Ureter (tissue), 1 donor: ENCODE results near the gene RNFT2. TPM values are rescaled to one million over a fixed set of nuclear protein-coding genes. Genes with fewer than 3 reads are reported as not detected.
A peak's percentile ranks its signal among the peaks of the same experiment; 100 is the strongest.

Source experiments
- DNase-seq: peaks from one replicate; pipeline ENCODE4 v3.0.0-alpha.2; 2020; ENCODE audit warnings: low spot score
- total RNA-seq: library from RNA; stranded (reverse); gene quantifications from one replicate; pipeline ENCODE4 v1.2.4, GENCODE V29; 2023
- donor health status: DM: yes; HTN: yes; CAD: no.

RNFT2 gene
- total RNA-seq = 7.2 TPM

- peak; percentile 100 for DNase-seq
Measured at GRCh38 chr12:116737774-116738657, at the start of gene RNFT2, which contains the start of gene SPRING1. RNFT2 (plus strand) TSS chr12:116738315; CDS start chr12:116740498, 2,183 bp downstream. SPRING1 (minus strand) TSS chr12:116738069; CDS start chr12:116737900, 169 bp downstream.

GRCh38 chr12:116689521-116689920 lies 48.6 kb upstream of the RNFT2 start:
- DNase-seq = no peak

DNA sequence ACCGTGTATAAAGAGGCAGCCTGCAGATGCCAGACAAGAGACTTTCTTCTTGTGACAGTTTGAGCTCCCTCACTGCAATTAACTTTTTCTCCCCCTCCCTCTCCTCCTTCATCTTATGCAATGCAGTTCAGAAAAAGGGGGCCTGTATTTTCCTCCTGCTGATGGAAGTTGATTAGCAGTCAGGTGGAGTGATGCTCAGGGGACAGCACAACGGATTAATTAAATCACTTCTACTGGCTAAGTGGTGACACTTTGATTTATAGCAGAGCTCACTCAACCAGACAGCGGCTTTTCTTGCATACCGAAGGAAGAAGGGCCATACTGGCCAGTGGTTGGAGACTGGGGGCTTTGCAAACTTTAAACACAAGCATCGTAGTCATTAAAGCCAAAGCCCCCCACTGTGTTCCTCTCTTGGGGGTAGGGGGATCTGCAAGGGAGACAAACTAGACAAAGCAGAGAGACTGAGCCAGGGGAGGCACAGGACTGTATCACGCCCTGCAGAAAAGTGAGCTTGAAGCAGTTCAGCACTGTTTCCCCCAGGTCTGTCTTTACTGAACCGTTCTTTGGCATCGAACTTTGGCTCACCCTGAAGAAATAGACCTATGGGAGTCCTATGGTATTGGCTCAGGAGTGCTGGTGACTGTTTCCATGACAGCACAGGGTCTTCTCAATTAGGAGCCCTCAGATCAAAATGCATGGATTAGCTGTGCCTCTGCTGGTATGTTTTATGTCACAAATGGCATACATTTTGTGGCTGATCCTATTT lies 48.0 kb upstream of the RNFT2 start:
- DNase-seq = no peak

DNA sequence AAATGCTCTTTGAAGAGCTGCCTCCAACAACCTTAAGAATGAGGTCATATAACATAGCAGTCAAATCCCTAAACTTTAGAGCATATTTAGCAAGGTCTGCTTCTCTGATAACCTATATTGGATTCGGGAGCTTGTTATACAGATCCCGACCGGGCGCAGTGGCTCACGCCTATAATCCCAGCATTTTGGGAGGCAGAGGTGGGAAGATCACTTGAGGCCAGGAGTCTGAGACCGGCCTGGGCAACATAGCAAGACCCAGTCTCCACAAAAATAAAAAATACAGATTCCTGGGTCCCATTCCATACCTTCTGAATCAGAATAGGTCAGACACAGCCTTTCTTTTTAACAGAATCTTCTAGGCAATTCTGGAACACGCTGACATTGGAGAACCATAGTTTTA lies 46.9 kb upstream of the RNFT2 start:
- no peak for DNase-seq

- no peak for DNase-seq
Measured at GRCh38 chr12:116691636-116692035, 46.5 kb upstream of the RNFT2 start.

- DNase-seq = no peak
Measured at GRCh38 chr12:116692605-116693004, 45.5 kb upstream of the RNFT2 start.

DNA sequence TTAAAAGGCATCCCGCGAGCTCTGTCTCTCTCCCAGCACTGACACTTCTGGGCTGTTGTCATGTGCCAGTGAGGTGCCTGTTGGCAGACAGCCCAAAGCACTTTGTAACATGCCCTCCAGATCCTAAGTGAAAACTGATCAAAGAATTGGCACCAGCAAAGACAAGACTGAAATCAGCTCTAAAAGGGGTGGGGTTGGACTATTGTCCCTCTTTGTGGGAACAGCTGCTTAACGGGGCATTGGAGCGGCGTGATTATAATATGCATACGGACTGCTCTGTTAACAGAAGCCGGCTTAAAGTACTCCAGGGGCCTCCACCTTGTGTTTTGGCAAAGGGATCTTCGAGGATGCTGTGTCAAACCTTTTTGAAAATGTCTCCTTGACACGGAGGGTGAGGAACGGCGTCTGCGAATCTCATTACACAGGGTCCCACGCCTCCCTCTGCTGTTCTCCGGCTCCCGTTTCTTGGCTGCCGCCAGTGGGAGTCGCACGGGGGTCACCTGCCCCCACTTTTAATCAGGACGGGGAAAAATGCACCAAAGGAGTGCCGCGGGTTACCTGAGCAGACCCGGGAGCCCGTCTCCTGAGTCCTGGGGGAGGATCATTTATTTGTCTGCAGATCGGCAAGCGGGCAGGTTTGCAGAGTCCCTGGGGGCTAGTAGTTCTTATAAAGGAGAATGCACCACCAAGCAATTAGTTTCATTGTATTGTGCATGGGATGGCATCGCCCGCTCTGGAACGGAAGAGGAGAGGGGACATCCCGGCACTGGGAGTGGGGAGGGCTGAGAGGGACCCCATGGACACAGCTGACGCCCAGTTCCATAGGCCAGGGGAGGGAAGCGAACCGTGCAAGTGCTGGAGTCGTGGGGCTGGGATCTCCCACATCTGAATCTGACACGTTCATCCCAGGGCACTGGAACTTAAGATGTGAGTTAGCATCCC lies 44.6 kb upstream of the RNFT2 start:
- DNase-seq = no peak

DNA sequence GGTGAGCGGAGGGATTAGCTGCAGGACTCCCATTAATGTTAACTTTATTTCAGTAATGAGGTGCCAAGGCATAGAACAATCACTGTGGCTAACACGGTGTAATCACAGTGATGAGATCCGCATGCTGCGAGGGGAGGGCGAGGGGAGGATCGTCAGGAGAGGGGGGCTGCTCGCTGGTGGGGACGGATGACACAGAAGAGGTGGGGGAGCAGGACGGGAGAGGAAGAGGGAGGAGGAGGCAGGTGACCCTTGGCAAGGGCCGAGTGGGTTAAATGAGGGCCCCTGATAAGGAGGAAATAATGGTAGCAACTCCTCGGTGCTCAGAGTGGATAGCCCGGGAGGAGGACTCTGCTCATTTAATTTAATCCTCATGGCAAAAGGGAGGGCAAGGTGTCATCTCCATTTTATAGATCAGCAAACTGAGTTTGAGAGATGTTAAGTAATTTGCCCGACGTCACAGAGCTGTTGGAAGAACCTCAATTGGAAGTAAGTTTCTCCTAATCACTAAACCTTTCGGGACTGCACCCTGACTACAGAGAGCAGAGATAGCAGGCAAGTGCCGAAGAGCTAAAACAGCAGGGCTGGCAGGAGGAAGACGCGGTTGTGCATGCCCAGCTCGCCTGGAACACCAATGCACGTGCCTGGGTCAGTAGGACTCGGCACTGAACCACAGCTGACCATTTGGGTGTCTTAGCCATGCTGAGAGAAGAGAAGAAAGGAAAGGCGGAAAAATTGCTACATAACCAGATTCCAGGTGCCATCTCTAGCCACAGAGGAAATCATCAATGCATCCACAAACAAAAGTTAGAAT lies 43.3 kb upstream of the RNFT2 start:
- DNase-seq = no peak

DNA sequence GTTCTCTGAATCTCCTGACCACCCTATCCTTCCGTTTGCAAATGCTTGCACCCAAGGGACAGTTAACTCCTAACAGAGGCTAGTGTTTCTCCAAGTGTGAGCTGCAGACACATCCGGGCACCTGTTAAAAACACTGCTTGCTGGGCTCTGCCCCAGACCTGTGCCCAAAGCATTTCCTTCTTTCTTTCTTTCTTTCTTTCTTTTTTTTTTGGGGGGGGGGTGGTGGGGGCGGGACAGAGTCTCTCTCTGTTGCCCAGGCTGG lies 42.7 kb upstream of the RNFT2 start:
- DNase-seq = no peak

DNA sequence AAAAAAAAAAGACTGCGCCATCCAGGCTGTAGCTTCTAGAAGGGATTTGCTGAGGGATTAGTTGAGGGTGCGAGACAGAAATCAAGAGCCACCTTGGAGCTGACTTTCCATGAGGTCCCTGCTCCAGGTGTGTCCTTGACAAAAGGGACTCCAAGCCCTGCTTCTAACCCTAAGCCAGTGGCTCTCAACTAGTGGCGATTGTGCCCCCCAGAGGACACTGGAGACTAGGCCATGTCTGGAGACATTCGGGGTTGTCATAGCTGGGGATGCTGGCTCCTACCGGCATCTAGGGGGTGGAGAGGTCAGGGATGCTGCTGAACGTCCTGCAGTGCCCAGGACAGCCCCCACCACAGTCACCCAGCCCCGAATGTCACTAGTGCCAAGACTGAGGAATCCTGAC lies 40.8 kb upstream of the RNFT2 start:
- DNase-seq = no peak

DNA sequence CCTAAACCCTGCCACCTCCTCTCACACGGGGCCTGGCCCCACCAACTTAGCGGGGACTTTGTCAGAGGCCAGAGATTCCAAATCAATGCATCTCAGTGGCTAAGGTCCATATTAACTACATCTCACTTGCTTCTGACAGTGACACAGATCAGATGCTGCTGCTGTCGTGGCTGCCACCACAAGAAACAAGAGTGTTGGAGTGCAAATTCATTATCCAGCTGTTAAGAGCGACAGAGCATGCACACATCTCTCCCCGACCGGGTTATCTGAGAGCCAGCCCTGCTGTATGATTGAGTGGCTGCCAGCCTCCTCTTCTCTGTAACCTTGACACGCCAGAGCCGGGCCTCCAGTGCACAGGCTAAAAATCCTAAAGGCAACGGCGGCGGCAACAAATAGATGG lies 40.4 kb upstream of the RNFT2 start:
- DNase-seq = no peak

- no peak for DNase-seq
Measured at GRCh38 chr12:116698116-116698515, 40.0 kb upstream of the RNFT2 start.

DNA sequence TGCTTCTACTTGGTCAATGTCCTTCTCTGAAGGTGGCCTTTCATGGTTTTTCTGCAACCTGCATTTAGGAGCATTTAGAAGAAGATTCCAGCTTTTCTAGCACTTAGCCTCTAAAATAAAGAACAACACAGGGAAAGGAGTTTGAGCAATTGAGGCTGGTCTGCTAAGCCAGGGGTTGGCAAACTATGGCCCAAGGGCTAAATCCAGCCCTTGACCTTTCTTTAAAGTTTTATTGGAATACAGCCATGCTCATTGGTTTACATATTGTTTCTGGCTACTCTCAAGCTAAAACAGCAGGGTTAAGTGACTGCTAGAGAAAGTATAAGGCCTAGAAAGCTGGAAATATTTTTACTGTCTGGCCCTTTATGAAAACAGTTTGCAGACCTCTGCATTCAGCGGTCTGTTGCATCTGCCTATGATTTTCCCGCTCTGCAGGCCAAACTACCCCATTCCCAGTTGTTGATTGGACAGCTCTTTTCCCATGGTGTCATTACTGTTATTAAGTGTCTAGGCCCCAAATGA lies 39.5 kb upstream of the RNFT2 start:
- DNase-seq = no peak

DNA sequence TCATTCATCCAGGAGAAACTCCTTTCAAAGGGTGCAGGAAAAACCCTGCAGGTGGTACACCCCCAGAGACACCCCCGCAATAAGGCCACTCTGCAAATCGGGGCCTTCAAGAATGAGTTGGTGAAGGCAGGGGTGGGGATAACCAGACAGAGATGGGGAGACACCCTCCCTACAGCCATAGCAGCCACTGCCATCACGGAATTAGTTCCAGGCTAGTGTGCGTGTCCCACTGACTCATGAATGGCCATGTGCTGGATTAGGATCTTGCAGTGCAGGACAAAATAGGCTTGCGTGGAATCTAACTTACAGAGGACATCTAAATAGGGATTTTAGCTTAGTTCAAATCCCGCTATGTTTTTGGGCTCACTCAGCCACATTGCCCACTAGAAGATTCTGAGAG lies 38.0 kb upstream of the RNFT2 start:
- no peak for DNase-seq

DNA sequence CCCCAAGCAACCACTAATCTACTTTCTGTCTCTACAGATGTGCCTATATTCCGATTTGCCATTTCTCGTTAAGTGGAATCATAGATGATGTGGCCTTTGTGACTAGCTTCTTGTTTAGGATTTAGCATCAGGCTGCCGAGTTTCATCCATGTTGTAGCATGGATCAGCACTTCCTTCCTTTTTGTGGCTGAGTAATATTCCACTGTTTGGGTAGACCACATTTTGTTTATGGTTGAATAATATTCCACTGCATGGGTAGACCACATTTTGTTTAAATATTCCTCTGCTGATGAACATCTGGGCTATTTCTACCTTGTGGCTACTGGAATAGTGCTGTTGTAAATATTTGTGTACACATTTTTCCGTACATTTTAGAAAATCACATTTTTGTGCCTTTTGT lies 36.7 kb upstream of the RNFT2 start:
- no peak for DNase-seq

DNA sequence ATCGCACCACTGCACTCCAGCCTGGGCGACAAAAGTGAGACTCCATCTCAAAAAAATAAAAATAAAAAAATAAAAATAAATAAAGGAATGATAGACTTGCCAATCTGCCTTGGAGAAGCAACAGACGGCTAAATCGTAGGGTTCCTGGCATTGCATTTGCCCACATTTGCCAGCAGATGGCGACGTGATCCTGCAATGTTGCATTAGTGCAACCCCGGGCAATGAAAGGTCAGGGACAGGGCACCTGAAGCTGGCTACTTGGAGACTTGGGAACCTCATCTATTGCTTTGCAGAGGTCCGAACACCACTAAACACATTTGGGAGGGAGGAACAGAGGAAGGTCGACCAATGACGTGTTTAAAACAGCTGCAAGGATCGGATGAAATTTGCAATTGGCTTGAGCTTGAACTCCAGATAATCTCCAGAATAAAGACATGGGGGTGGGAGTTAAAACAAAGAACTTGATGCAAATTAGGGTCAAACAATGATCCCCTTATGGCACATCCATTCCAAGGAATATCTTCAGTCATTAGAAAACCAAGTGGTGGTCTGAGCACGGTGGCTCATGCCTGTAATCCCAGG lies 34.8 kb upstream of the RNFT2 start:
- peak; percentile 64 for DNase-seq

DNA sequence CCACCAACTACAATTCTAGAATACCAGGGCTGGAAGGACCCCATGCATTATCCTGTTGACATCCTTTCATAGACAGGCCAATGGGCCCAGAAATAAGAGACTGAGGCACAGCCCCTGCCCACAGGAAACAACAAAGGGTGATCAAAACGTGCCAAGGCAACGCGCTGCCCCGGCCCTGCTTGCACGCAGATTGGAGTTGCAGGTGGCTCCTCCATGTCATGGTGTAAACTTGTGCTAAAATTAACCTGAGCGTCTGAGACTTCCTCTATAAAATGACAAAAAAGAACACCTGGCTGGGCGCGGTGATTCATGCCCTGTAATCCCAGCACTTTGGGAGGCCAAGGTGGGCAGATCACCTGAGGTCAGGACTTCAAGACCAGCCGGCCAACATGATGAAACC lies 30.4 kb upstream of the RNFT2 start:
- no peak for DNase-seq

DNA sequence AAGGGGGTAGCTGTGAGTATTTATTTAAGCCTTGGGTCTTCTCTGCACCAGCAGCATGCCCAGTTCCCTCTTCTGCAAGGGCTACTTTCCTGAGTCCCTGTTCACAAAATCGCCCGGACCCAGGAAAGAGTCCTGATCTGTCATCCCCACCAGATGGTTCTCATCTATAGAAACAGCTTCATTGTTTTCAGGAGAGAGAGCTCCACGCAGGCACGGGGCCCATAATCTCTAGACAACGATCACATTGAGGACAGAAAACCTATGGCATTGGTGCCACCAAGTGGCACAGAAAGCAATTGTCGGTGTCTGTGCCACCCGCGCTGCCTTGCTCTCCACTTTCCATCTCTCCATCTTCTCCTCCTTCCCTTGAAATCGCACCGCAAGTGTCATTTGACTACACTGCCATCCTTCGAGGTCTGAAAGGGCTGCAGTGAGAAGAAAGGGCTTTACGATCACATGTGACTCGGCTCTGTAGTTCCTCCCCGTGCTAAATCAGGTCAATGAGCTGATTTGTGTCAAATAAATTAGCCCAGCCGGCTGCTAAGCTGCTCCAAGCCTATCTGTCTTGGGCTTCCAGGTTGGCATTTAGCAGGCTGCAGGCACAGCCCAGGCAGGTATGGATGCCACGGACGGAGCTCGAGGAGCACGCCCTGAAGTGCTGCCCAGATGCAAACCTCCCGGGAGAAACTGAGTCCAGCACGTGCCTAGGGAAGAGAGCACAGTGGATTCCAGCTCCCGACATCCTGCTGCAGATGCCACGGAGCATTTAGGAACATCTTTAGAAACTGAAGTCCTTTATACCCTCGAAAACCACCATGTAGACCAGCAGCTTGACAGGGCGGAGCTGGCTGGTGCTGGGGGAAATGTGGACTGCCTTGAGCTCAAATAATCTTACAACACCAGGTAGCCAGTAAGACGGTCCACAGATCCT lies 29.0 kb upstream of the RNFT2 start:
- DNase-seq = peak; percentile 55

DNA sequence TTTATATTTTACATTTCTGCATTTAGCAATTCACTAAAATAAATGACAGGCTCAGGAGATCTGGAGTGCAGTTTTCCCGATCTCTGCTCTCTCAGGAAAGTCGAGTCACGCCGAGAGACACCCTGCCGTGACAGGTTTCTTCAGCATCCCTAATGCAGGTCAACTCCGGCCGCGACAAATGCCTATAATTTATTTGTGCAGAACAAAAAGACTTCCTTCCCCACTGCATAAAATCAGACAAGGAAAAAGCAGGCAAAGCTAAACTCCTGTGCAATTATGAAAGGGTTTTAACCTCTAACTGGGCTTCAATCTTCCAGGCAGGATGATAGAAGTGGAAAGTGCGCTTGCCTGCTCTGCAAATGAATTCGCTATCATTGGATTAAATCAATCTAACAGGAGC lies 28.3 kb upstream of the RNFT2 start:
- DNase-seq = no peak
